Neural cell (in vitro differentiated cells): ENCODE data around the gene CYP19A1.

Experiments
- CTCF ChIP-seq: fragments of 450-650 bp; IDR thresholded peaks from 2 replicates; pipeline ENCODE4 v1.5.1; 2014; ENCODE audit warnings: antibody characterized with exemption, mild to moderate bottlenecking, moderate library complexity; ENCODE audit not compliant: poor library complexity, severe bottlenecking
- EP300 ChIP-seq: fragments of 450-650 bp; conservative IDR thresholded peaks from 2 replicates; pipeline ENCODE4 v1.6.1; 2014; ENCODE audit warnings: antibody characterized with exemption, mild to moderate bottlenecking, moderate library complexity; ENCODE audit not compliant: poor library complexity, severe bottlenecking
- EZH2 ChIP-seq: fragments of 200-600, 300-800 bp; shearing (Covaris generic), sonication (generic); IDR thresholded peaks from 2 replicates; pipeline ENCODE4 v1.6.1; 2014; ENCODE audit warnings: antibody characterized with exemption, low read length, borderline replicate concordance, mild to moderate bottlenecking; ENCODE audit not compliant: insufficient read depth, poor library complexity, severe bottlenecking
- MXI1 ChIP-seq: fragments of 450-650 bp; conservative IDR thresholded peaks from 2 replicates; pipeline ENCODE4 v1.6.1; 2014; ENCODE audit warnings: antibody characterized with exemption, mild to moderate bottlenecking; ENCODE audit not compliant: poor library complexity, severe bottlenecking
- POLR2AphosphoS5 ChIP-seq: IDR thresholded peaks from 2 replicates; pipeline ENCODE4 v1.6.1; 2012
- RAD21 ChIP-seq: fragments of 450-650 bp; conservative IDR thresholded peaks from 2 replicates; pipeline ENCODE4 v1.6.1; 2014; ENCODE audit warnings: antibody characterized with exemption, mild to moderate bottlenecking, moderate library complexity
- SMC3 ChIP-seq: fragments of 450-650 bp; conservative IDR thresholded peaks from 2 replicates; pipeline ENCODE4 v1.6.1; 2014; ENCODE audit warnings: antibody characterized with exemption, mild to moderate bottlenecking, moderate library complexity; ENCODE audit not compliant: poor library complexity
- TAF1 ChIP-seq: IDR thresholded peaks from 2 replicates; pipeline ENCODE4 v1.6.1; 2012; ENCODE audit warnings: low read depth
- TF ChIP-seq, protein P1 (sequence below): IDR thresholded peaks from 2 replicates; pipeline ENCODE4 v1.6.1; 2012; ENCODE audit warnings: borderline replicate concordance

- TF ChIP-seq EZH2 (no peak), CTCF (no peak), MXI1 (no peak), POLR2AphosphoS5 (no peak), EP300 (no peak), TAF1 (no peak), SMC3 (no peak), RAD21 (no peak)
- TF ChIP-seq, protein P1, sequence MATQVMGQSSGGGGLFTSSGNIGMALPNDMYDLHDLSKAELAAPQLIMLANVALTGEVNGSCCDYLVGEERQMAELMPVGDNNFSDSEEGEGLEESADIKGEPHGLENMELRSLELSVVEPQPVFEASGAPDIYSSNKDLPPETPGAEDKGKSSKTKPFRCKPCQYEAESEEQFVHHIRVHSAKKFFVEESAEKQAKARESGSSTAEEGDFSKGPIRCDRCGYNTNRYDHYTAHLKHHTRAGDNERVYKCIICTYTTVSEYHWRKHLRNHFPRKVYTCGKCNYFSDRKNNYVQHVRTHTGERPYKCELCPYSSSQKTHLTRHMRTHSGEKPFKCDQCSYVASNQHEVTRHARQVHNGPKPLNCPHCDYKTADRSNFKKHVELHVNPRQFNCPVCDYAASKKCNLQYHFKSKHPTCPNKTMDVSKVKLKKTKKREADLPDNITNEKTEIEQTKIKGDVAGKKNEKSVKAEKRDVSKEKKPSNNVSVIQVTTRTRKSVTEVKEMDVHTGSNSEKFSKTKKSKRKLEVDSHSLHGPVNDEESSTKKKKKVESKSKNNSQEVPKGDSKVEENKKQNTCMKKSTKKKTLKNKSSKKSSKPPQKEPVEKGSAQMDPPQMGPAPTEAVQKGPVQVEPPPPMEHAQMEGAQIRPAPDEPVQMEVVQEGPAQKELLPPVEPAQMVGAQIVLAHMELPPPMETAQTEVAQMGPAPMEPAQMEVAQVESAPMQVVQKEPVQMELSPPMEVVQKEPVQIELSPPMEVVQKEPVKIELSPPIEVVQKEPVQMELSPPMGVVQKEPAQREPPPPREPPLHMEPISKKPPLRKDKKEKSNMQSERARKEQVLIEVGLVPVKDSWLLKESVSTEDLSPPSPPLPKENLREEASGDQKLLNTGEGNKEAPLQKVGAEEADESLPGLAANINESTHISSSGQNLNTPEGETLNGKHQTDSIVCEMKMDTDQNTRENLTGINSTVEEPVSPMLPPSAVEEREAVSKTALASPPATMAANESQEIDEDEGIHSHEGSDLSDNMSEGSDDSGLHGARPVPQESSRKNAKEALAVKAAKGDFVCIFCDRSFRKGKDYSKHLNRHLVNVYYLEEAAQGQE, result no peak
Measured at GRCh38 chr15:51386486-51386885, 48.1 kb upstream of the CYP19A1 start.
